ENCODE results near the gene GAK.

DNA sequence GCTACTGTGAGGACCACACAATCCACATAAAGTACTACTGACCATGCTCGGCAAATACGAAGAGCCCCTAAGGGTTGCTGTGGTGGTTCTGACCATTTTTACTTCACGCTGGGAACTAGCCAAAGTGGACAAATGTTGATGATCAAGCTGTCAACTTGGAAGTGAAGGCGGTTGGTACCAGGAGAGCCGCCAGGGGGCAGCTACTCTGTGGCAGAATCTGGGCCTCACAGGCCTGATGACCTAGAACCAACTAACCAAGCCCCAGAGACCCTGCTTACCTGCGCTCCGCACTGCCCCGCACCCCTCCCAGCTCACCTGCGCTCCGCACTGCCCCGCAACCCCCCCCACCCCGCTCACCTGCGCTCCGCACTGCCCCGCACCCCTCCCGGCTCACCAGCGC lies 5.6 kb downstream of the GAK start:
- TF ChIP-seq, protein P1, sequence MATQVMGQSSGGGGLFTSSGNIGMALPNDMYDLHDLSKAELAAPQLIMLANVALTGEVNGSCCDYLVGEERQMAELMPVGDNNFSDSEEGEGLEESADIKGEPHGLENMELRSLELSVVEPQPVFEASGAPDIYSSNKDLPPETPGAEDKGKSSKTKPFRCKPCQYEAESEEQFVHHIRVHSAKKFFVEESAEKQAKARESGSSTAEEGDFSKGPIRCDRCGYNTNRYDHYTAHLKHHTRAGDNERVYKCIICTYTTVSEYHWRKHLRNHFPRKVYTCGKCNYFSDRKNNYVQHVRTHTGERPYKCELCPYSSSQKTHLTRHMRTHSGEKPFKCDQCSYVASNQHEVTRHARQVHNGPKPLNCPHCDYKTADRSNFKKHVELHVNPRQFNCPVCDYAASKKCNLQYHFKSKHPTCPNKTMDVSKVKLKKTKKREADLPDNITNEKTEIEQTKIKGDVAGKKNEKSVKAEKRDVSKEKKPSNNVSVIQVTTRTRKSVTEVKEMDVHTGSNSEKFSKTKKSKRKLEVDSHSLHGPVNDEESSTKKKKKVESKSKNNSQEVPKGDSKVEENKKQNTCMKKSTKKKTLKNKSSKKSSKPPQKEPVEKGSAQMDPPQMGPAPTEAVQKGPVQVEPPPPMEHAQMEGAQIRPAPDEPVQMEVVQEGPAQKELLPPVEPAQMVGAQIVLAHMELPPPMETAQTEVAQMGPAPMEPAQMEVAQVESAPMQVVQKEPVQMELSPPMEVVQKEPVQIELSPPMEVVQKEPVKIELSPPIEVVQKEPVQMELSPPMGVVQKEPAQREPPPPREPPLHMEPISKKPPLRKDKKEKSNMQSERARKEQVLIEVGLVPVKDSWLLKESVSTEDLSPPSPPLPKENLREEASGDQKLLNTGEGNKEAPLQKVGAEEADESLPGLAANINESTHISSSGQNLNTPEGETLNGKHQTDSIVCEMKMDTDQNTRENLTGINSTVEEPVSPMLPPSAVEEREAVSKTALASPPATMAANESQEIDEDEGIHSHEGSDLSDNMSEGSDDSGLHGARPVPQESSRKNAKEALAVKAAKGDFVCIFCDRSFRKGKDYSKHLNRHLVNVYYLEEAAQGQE (IDR thresholded peaks at IDR 0.05; ENCODE audit: insufficient read depth in 1 of 2, low read depth in 2 of 2, low read length in 2 of 2): no peak
- TF ChIP-seq POLR2AphosphoS5 (IDR thresholded peaks at IDR 0.05; ENCODE audit: low read depth, low read length) (no peak), SIN3A (IDR thresholded peaks at IDR 0.05; ENCODE audit: borderline replicate concordance, insufficient read depth, low read length) (no peak), TAF1 (IDR thresholded peaks at IDR 0.05; ENCODE audit: borderline replicate concordance, insufficient read depth, low read length) (no peak), FOXP2 (optimal IDR thresholded peaks at IDR 0.05; ENCODE audit: borderline replicate concordance, extremely low read depth, extremely low read length, insufficient read depth) (no peak)
